Fibroblast of lung (primary cell): Measurements from ENCODE around the gene DDX47. TPM values are rescaled to one million over a fixed set of nuclear protein-coding genes. Genes with fewer than 3 reads are reported as not detected.
"Not testable (repeated sequence)": the region's sequence is repeated elsewhere in the genome, so short reads cannot be mapped to it uniquely, and the experiment has no call there.

Source experiments
- DNase-seq, 2 donors: peaks; one replicate each; pipeline versions ENCODE4 v3.0.0 to v3.0.0-alpha.2; 2010; ENCODE audit warnings: low read depth in 2 of 2
- H2AFZ ChIP-seq: 2 replicates; pipeline ENCODE4 v1.5.1; 2012; ENCODE audit warnings: low read length, control low read depth, inconsistent platforms
- H3K27ac ChIP-seq: 2 replicates; pipeline ENCODE4 v1.5.1; 2011; ENCODE audit warnings: low read length, control low read depth; ENCODE audit not compliant: insufficient read depth
- H3K27me3 ChIP-seq: 2 replicates; pipeline ENCODE4 v1.5.1; 2011; ENCODE audit warnings: mild to moderate bottlenecking, low read length; ENCODE audit not compliant: control insufficient read depth, insufficient read depth
- H3K36me3 ChIP-seq: 2 replicates; pipeline ENCODE4 v1.5.1; 2011; ENCODE audit warnings: low read length; ENCODE audit not compliant: control insufficient read depth, insufficient read depth
- H3K4me1 ChIP-seq: 2 replicates; pipeline ENCODE4 v1.5.1; 2011; ENCODE audit warnings: low read length; ENCODE audit not compliant: control insufficient read depth, insufficient read depth; ENCODE audit errors: extremely low read depth
- H3K4me2 ChIP-seq: 2 replicates; pipeline ENCODE4 v1.5.1; 2011; ENCODE audit warnings: low read length, control low read depth; ENCODE audit not compliant: insufficient read depth; ENCODE audit errors: extremely low read depth
- H3K4me3 ChIP-seq, 4 experiments: fragments of 200-600 bp in 1 of 4; sonication (generic) in 1 of 4; replicated peaks in 1 of 4; 2 replicates each; pipeline ENCODE4 v1.5.1; 2011 to 2016; ENCODE audit warnings: low read length in 4 of 4, low read depth in 3 of 4, mild to moderate bottlenecking in 3 of 4, control low read depth in 2 of 4, inconsistent platforms in 1 of 4, mixed read lengths in 1 of 4; ENCODE audit not compliant: insufficient read depth in 1 of 4; ENCODE audit errors: control extremely low read depth in 1 of 4
- H3K79me2 ChIP-seq: 2 replicates; pipeline ENCODE4 v1.5.1; 2012; ENCODE audit warnings: mild to moderate bottlenecking, low read length, inconsistent platforms; ENCODE audit not compliant: control insufficient read depth, insufficient read depth
- H3K9ac ChIP-seq: 2 replicates; pipeline ENCODE4 v1.5.1; 2011; ENCODE audit warnings: mild to moderate bottlenecking, low read length, control low read depth; ENCODE audit not compliant: insufficient read depth
- H3K9me3 ChIP-seq: 2 replicates; pipeline ENCODE4 v1.5.1; 2012; ENCODE audit warnings: low read depth, low read length; ENCODE audit not compliant: control insufficient read depth, insufficient read depth
- H4K20me1 ChIP-seq: 2 replicates; pipeline ENCODE4 v1.5.1; 2011; ENCODE audit warnings: low read length; ENCODE audit not compliant: control insufficient read depth, insufficient read depth; ENCODE audit errors: extremely low read depth
- CTCF ChIP-seq, 2 donors: IDR thresholded peaks in 1 of 2; conservative IDR thresholded peaks in 1 of 2; 1 replicate in 1 of 2; 2 replicates in 1 of 2; pipeline ENCODE4 v1.5.1; 2011 to 2012; ENCODE audit warnings: low read length in 2 of 2, control low read depth in 1 of 2, inconsistent platforms in 1 of 2, low read depth in 1 of 2, mild to moderate bottlenecking in 1 of 2
- EZH2 ChIP-seq: IDR thresholded peaks from 2 replicates; pipeline ENCODE4 v1.5.1; 2012; ENCODE audit warnings: low read length, control low read depth, mild to moderate bottlenecking; ENCODE audit errors: missing control alignments
- polyA plus RNA-seq, 2 donors: library from polyadenylated mRNA; depleted of rRNA in 1 of 2; stranded (reverse) in 1 of 2; unstranded in 1 of 2; fragments of >200 nt; gene quantifications; 2 replicates each; pipeline ENCODE4 v1.2.1, GENCODE V29; 2011 to 2012; ENCODE audit warnings: missing spikeins in 1 of 2
- total RNA-seq: library from RNA; depleted of rRNA; stranded (reverse); fragments of >200 nt; gene quantifications from 2 replicates; pipeline ENCODE4 v1.2.1, GENCODE V29; 2014

The DDX47 gene
- total and polyA plus RNA-seq, 2 donors (not counting 1 experiment from before 2014, with no cell fraction given), result 41.9 to 83.2 TPM

DNA sequence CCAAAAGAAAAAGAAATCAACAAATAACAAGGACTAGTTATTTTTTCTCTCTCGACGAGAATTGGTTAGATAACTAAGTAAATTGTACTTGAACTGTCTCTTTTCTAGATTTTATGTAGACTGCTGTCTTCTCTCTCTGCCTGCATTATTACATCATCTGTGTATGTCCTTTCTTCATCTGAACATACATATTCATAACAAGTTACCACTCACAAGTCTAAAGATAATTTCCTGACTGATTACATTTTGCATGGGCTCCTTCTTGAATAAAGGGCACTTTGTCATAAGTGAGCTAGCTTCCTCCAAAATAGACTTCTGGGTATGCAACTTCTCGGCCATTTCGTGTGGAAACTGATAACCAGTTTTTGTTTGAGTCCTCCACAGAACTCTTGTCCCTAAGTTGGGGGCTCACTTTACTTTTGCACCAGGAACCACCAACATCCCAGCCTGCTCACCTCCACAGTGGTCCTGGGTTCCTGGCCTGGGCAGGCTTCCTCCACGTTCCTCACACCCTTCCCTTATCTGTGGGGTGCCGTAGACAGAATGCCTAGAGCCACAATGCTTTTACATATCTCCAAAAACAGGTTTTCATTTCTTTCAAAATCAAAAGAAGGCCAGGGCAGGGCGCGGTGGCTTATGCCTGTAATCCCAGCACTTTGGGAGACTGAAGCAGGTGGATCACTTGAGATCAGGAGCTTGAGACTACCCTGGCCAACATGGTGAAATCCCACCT, 6.2 kb upstream of the DDX47 start:
- Histone ChIP-seq H3K4me2 (no peak overlapping the region), H3K9ac (no peak overlapping the region), H4K20me1 (no peaks in the 10 kb centered on the region), H3K4me1 (peaks cover 18% of the 10 kb centered on the region), H3K27ac (no peak overlapping the region), H3K79me2 (no peaks in the 10 kb centered on the region), H3K9me3 (no peaks in the 10 kb centered on the region), H3K36me3 (no peaks in the 10 kb centered on the region), H2AFZ (no peak overlapping the region), H3K27me3 (no peaks in the 10 kb centered on the region), H3K4me3 (no peak overlapping the region)
- no peak for TF ChIP-seq CTCF (conservative IDR thresholded peaks at IDR 0.05 in 1 of 2, IDR thresholded peaks at IDR 0.05 in 1 of 2; ENCODE audit: low read depth in 1 of 2, low read length in 2 of 2)
- TF ChIP-seq EZH2, result no peak
- no peak for DNase-seq

GRCh38 chr12:12807517-12807903, 5.6 kb upstream of the DDX47 start:
- H3K27ac ChIP-seq, result peak overlapping the region; percentile 4
- H3K79me2 ChIP-seq, H3K4me3 ChIP-seq, DNase-seq, H3K4me2 ChIP-seq, H2AFZ ChIP-seq, H4K20me1 ChIP-seq, H3K27me3 ChIP-seq, H3K36me3 ChIP-seq, H3K9ac ChIP-seq, H3K9me3 ChIP-seq: not testable (repeated sequence)
- peaks cover 18% of the 10 kb centered on the region for H3K4me1 ChIP-seq

DNA sequence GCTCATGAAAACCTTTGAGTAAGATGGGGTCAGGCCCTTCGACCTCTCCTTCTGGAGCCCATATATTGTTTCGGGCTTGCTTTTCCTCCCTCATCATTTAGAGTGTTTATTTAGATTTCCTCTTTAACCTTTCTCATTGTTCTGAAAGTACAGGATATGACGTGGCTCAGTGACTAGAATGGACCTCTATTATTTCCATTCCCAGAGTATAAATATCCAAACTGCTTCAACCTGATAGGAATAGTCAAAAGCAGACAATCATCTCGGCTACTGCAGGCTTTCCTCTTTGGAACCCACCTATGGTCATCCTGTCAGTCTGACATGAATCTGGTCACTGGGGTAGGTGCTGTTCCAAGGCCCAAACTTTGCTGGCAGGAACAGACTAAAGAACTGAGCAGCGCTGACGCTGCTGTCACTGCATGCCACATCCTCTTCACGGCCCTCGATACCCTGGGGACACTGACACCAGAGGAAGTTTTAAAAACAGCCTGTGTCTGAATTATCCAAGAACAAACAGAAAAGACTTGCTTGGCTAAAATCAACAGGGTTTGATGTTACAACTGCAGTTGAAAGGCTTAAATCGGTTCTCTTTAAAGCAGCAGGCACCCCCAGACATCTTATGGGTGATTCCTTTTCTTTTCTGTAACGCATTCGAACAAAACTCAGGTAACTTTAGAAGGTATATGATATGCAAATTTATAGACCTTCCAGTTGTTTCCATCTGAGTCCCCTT, 5.0 kb upstream of the DDX47 start:
- peak overlapping the region; percentile 42 for H3K9ac ChIP-seq
- no peak for TF ChIP-seq CTCF (conservative IDR thresholded peaks at IDR 0.05 in 1 of 2, IDR thresholded peaks at IDR 0.05 in 1 of 2; ENCODE audit: low read depth in 1 of 2, low read length in 2 of 2)
- TF ChIP-seq EZH2, result no peak
- no peak overlapping the region for H3K4me3 ChIP-seq

More for the DNA sequence above, 5.0 kb upstream of the DDX47 start:
- Histone ChIP-seq H3K27me3 (no peaks in the 10 kb centered on the region), H4K20me1 (no peaks in the 10 kb centered on the region), H3K27ac (peak overlapping the region; percentile 76), H2AFZ (peak overlapping the region; percentile 45), H3K36me3 (no peaks in the 10 kb centered on the region), H3K4me2 (peak overlapping the region; percentile 83), H3K4me1 (peaks cover 16% of the 10 kb centered on the region), H3K79me2 (no peaks in the 10 kb centered on the region), H3K9me3 (no peaks in the 10 kb centered on the region)
- peak; percentile 38 to 56 for DNase-seq
